Fibroblast of villous mesenchyme (primary cell): Measurements from ENCODE around the gene GLIPR2. TPM values are rescaled to one million over a fixed set of nuclear protein-coding genes. Genes with fewer than 3 reads are reported as not detected.

ENCODE experiments used
- DNase-seq: peaks from one replicate; pipeline ENCODE4 v3.0.0-alpha.2; 2010; ENCODE audit warnings: low read depth
- H3K4me3 ChIP-seq: 2 replicates; pipeline ENCODE4 v1.5.1; 2011; ENCODE audit warnings: low read depth, mild to moderate bottlenecking, low read length
- total RNA-seq: library from RNA; depleted of rRNA; stranded (reverse); fragments of >200 nt; gene quantifications from 2 replicates; pipeline ENCODE4 v1.2.3, GENCODE V29; 2012
- TF ChIP-seq, protein P1 (sequence below): IDR thresholded peaks from 2 replicates; pipeline ENCODE4 v1.5.1; 2012; ENCODE audit warnings: low read depth, mild to moderate bottlenecking, low read length; ENCODE audit not compliant: insufficient read depth

Gene GLIPR2
- total RNA-seq, 1 donor, result 29.4 TPM

DNA sequence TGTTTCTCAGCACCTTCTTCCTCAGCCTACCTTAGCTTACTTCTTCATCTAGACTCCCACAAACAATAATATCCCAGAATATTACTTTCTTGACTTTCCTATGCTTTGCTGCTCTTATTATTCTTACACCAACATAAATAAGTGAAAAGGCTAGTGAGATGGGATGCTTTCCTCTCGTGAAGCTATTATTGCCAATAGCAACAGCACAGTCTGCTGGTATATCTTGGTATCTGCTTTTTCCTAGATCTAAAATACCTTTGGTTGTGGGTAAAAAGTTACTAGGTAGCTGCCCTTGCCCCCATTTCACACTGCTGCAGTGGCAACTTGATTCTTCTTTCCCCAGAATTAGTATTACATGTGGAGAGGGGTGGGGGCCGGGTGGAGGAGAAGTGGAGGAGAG is 26.1 kb upstream of the GLIPR2 start:
- DNase-seq, result no peak
- TF ChIP-seq, protein P1, sequence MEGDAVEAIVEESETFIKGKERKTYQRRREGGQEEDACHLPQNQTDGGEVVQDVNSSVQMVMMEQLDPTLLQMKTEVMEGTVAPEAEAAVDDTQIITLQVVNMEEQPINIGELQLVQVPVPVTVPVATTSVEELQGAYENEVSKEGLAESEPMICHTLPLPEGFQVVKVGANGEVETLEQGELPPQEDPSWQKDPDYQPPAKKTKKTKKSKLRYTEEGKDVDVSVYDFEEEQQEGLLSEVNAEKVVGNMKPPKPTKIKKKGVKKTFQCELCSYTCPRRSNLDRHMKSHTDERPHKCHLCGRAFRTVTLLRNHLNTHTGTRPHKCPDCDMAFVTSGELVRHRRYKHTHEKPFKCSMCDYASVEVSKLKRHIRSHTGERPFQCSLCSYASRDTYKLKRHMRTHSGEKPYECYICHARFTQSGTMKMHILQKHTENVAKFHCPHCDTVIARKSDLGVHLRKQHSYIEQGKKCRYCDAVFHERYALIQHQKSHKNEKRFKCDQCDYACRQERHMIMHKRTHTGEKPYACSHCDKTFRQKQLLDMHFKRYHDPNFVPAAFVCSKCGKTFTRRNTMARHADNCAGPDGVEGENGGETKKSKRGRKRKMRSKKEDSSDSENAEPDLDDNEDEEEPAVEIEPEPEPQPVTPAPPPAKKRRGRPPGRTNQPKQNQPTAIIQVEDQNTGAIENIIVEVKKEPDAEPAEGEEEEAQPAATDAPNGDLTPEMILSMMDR, result no peak
- no peak overlapping the region for H3K4me3 ChIP-seq

DNA sequence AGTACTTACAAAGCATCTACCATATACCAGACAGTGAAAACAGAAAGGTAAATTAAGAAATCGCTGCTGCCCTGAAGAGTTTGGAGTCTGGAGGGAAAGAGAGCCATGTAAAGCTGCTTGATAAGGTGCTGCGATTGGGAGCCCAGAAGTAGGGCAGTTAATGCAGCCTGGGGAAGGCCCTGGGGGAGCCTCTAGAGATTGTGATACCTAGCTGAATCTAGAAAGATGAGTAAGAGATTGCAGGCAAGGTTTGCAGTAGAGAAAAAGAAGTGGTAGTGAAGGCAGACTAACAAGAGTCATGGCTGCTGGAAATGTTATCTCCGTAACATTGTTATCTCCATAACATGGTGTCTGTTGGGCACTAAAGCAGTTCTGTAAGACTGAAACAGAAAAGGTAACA is 24.0 kb upstream of the GLIPR2 start:
- TF ChIP-seq, protein P1, result no peak
- no peak for DNase-seq
- no peak overlapping the region for H3K4me3 ChIP-seq

DNA sequence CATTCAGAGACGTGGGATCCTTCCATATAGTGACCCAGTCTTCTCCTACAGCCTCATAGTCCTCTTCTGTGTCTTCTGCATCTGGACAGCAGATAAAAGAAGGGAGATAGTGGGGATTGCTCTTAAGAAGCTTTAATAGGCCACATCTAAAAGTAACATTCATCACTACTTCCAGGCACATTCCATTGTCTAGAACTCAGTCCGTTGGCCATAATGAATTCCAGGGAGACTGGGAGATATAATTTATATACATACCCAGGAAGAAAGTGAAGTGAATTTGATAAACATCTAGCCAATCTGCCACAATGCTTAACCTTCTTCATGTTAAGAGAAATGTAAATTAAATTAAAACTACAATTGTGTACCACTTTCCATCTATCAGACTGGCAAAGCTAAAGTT is 22.5 kb upstream of the GLIPR2 start:
- DNase-seq, result no peak
- H3K4me3 ChIP-seq, result no peak overlapping the region
- TF ChIP-seq, protein P1, result no peak

DNA sequence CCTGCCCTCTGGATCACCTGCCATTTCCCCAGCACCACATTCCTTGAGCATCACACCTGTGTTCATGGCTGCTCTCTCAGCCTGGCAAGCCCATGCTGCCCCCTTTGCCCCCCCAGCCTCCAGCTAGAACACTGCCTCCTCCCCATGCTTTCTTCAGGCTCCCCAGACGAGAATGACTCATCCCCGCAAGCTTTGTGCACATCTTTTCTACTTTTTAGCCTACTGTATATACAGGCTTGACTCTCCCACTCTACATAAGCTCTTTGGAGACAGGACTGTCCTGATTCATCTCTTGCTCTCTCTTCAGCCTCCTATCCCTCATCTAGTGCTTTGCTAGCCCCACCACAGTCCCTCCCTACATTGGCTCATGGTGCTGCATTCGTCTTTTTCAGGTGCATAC is 19.9 kb upstream of the GLIPR2 start:
- no peak for DNase-seq
- TF ChIP-seq, protein P1, result no peak
- H3K4me3 ChIP-seq, result no peak overlapping the region

DNA sequence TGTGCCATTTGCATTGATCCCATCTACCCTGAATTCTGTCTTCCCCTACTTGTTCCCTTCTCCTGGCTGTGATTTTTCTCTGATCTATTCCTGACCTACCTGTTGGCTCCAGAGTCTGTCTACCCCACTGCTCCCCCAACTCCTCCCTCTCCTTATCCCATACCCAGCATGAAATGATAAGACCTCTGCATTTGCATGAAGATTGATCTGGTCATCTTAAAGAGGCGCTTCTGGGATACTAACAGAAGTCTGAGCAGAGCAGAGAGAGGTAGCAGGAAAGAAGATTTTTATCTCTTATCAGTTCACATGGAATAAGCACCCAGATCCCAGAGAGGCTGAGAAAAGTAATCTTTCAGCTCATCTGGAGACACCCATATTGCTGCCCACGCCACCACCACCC is 18.3 kb upstream of the GLIPR2 start:
- no peak for DNase-seq
- TF ChIP-seq, protein P1, result no peak
- H3K4me3 ChIP-seq, result no peak overlapping the region

DNA sequence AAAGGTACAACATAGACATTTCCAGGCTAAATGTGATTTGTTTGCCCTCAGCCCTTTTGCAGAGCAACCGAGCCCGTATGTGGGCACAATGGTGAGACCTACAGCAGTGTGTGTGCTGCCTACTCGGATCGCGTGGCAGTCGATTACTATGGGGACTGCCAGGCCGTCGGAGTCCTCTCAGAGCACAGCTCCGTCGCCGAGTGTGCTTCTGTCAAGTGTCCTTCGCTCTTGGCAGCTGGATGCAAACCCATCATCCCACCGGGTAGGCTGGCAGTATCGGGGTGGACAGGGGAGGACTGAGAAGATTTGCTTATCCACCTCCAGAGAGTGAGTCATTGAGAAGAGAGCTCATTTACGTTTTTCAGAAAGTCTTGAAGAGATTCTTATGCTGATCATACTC is 17.8 kb upstream of the GLIPR2 start:
- DNase-seq, result no peak
- H3K4me3 ChIP-seq, result no peak overlapping the region
- TF ChIP-seq, protein P1, result no peak

DNA sequence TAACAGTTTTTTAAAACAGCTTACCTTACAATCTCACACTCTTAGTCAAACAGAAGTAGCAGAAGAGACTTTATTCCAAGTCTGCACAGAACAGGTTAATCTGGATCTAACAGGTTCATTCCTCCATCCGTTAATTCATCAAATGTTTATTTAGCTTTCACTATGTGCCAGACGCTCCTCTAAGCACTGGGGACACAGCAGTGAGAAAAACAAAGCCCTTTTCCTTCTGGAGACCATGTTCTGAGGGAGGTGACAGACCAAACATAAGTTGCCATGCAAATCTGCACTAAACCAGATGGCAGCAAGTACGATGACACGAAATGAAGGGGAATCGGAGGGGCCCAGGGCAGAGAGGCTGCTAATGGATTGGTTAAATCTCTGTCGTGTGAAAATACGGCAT is 17.1 kb upstream of the GLIPR2 start:
- no peak overlapping the region for H3K4me3 ChIP-seq
- TF ChIP-seq, protein P1, result no peak

More for the DNA sequence above, 17.1 kb upstream of the GLIPR2 start:
- DNase-seq, result no peak
